GM21381 (cell line): ENCODE measurements around the gene CA5A.
"Not testable (repeated sequence)": the region's sequence is repeated elsewhere in the genome, so short reads cannot be mapped to it uniquely, and the experiment has no call there.

Source experiments
- ATAC-seq: cut with Tn5 transposase; IDR thresholded peaks from one replicate; pipeline ENCODE4 v1.9.1; 2021; ENCODE audit warnings: mild to moderate bottlenecking, moderate library complexity; ENCODE audit not compliant: unreplicated experiment

CA5A gene

DNA sequence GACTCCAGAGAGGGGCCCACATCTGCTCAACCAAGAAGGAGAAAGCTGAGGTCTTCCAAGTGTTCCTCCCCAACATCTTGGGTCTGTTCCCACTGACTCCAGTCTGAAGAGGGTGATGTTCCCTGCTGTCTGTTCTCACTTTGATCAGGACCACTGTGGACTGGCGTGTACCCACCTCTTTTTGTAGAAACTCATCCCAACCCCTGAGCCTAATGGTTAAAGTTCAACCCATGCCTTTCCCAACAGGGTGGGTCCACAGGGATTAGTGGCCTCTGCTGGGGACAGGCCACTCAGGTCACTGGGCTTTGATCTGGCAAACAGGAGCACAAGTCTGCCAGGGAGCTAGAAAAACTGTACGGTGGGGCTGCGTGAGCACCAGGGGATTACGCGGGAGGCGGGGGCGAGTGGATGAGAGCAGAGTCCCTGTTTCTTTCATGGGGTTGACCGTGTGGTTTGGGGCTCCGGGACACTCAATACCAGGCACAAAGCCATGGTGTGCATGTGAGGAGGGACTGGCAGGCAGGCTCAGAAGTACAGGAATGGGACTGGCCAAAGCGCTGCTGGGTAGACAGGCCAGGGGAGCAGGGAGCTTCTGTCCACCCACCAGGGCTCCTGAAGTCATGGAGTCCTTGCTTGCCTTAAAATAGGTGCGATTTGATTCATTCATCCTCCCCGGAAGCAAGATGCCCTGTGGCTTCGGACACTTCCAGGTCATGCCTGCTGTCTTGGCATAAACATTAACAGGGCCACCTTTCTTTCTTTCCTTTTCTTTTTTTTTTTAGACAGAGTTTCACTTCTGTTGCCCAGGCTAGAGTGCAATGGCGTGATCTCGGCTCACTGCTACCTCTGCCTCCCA, at the start of gene CA5A:
CA5A (minus strand) TSS at position 155 of the 856 bp plus-strand sequence; CDS start at position 76, 79 bp downstream.
- no peak for ATAC-seq

DNA sequence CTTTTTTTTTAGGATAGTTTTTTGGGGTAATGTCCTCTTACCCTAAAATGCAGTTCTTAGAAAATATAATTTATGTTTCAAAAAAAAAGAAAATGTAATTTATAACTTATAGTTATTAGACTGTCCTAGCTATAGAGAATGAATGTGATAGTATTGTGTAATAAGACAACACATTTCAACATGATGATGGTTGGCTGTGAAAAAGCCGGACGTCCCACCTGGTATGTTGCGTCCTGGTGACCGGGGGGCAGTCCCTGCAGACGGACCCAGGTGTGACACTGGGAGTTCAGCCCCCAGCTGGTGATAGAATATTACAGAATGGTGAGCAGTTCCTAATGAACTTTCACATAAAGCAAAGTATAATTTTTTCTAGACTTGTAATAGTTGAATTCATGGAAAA, 49.2 kb upstream of the CA5A start:
- not testable (repeated sequence) for ATAC-seq

DNA sequence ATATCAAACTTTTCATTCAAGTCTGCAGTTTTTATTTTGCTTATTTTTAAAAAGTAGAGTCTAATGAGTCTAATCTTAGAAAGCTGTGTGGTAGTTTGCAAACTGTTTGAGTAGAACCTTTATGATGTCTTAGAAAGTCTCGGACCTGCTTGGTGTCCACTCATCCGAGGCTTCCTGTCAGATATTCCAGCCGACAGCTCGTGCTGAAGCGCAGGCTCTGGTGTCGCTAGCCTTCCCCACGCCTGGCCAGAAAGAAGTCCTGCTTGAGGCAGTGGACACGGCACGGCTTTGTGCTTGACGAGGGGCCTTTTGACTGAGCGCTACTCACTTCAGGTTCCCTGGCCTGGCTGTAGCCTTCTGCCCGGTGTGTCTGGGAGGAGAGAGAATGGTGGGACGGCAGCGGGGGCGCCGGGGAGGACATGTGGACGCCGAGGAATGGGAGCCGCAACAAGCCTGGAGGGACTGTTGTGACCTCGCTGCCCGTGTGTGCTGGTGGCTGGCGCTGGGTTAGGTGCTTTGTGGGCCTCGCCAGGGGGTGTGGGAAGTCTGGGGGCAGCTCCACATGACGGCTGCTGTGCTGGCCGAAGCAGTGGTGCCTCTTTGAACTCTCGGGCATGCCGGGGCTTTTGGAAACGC, 48.4 kb upstream of the CA5A start:
- no peak for ATAC-seq

DNA sequence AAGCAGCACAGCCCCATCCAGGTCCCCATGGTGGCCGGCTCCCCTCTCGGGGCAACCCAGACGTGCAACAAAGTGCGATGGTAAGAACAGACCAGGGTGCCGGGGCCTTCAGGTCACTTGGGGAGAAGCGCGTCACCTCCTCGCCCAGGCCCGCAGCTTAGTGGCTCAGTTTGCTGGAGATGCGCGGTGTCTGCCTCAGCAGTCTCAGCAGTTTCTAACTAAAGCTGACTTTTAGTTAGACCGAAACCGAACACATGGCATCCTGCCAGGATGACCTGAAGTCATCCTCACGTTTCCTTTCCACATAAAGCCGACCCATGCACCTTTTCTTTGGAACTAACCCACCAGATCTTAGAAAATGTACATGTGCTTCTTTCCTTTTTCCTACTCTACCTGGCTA, 47.9 kb upstream of the CA5A start:
- not testable (repeated sequence) for ATAC-seq

DNA sequence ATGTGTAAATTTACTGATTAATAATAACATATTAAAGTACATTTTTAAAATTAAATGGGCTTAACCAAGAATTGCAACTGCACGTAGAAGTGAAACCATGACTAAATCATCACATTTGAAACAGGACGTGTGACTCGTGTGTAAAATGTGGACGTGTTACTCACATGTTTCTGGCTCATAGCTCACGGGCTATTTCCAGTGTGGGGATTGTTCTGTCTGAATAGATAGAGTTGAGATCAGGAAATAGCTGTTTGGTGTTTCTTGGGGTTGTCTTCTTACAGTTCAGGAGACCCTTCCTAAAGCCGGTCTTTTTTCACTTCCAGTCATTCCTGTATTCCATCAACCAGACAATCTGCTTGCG, 47.4 kb upstream of the CA5A start:
- ATAC-seq, result not testable (repeated sequence)

DNA sequence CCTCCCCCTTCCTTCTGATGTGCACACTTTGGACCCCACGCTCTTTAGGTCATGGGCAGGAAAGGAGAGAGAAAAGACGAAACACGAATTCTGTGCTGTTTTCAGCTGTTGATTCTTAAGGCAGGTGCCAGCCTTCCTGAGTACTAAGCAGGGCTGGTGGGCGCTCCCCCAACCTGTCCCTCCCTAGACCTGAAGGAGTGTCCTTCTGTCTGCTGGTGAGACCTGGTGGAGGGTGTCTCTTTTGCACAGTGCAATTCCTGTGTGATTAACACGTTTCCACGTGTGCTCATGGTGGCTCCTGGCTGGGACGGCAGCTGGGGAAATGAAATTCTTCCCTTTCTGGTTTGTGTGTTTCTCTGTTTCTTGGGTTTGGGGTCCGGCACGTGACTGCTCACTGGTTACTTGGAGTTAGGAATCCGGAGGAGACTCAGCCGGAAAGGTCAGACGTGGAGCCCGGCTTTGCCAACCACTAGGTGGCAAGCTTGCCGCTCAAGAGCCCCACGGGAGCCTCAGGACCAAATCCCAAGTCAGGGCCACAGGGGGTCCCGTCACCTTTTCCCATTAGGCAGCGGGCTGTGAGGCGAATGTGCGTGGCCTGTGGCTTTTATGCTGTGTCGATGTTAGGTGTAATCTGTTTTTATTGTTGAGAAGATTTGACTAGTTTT, 46.9 kb upstream of the CA5A start:
- ATAC-seq, result not testable (repeated sequence)

DNA sequence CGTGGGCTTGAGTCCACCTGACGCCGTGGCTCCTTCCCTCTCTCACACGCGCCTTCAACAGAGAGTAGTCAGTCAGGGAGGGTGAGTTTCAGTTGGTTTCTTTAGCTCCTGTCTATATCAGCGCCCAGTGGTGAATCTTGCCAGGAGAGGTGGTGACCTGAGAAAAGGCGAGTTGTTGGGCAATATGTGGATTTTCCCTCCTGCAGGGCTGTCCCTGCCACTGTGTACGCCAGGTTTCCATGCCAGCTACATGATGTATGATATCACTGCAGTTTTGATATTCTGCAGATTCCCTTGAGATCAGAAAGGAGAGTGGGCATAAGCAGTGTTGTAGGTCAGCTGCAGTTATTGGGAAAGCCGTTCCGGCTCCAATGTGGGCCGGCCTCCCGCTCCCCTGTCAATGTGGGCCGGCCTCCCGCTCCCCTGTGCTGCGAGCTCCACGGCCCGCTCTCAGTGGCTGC, 46.3 kb upstream of the CA5A start:
- ATAC-seq, result no peak

DNA sequence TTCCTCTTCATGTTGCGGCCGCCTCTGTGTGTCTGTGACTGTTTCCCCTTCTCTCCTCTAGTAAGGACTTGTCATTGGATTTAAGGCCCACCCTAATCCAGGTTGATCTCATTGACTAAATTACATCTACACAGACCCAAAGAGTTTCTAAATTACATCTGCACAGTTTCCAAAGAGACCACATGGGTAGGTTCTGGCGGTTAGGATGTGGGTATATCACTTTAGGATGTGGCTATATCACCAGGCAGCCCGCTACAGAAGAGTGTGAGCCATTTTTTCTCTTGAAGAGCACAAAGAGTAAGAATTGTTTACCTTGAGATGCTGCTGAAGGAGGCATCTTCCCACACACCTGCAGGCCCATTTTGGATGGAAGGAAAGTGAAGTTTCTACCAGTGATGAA, 45.0 kb upstream of the CA5A start:
- not testable (repeated sequence) for ATAC-seq

DNA sequence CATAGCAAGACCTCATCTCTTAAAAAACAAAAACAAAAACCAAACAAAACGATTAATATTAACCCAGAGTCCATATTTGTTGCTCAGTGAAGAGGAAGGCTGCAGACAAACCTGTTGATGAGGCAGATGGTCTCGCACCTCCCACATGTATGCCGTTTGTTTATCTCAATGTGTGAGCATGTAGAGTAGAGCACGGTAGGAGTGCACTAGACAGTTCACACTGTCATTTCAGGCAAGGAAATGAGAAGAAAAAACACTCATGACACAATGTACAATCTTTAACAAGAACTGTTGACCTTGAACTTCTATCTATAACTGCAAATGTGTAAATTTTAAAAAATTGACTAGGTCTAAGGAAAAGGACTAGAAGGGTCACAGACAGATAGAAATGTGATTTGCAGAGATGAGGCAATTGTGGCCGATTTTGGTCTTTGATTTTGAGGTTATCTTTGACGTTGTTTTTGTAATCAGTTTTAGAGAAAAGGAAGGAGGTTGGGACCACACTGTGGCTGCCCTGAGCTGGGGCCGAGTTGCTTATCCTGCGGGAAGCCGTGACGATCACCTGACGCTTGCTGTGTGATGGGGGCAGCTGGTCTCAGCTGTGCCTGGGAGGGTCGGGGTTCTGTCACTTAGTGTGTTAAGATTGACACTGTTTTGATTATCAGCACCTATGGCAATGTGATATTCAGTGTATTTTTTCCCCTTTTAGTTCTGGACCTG, 43.7 kb upstream of the CA5A start:
- ATAC-seq, result not testable (repeated sequence)

DNA sequence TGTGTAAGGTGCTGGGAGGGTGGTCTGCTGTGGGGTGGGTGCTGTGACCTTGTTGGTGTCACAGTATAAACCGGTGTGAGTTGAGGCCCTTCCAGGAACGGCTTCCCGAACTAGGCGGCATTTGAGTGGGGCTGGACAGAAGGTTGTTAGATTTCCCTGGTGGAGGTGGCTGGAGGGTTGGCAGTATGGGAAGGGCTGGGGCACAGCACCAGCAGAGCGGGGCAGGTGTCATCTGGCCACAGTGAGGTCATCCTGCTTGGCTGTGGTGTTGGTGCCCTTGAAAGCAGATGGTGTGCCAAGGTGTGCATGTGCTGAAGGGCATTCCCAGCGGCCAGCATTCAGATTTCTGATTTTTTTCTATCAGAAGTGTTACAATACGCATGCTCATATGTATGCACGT, 43.0 kb upstream of the CA5A start:
- ATAC-seq, result no peak

DNA sequence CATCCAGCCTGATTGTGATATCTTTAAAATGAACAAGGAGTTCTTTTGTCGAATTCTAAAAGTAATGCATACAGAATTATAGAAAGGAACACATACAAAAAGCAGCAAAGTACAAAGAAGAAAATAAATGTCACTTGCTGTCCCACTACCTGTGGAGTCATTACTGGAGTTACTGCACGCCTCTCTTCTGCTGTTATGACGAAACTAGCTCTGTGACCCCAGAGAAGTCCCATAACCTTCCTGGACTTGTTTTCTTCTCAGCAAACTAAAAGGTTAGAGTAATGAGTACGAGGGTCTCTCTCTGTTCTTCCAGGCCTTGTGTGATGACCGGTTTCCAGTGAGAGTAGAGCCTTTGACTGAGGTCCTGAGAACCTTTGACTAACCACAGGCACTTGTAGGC, 41.8 kb upstream of the CA5A start:
- no peak for ATAC-seq

DNA sequence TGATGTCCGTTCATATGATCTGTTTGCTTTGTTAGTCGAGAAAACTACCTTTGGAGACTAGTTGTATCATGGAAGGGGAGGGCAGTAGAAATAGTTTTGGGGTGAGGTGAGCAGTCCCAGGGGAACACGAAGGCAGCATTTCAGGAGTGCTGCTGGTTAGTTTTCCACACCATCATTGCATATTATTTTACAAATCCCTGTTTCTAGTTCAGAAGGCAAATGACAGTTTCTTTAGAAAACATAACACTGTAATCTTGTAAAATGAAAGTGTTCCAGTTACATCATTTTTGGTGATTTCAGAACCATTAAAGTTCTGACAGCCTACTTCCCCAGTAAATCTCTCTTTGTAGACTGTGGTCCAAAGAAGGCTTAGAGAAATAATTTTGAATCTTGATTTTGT, 40.3 kb upstream of the CA5A start:
- ATAC-seq, result no peak

DNA sequence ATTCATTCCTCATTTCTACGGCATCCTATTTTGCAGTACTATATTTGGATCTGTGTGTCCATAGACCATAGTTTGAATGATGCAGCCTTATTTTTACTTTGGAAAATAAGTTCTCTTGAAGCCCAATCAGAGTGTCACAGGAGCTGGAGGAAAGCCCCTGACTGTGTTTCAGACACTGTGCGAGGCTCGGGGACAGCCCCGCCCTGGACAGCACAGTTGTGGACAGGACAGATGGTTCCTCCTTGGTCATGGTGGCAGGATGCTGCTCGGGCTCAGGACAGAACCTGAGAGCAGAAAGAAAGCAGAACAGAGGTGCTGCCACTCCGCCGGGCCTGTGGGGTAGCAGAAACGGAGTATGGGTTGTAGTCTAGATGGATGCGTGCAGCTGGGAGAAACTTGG, 37.8 kb upstream of the CA5A start:
- no peak for ATAC-seq

DNA sequence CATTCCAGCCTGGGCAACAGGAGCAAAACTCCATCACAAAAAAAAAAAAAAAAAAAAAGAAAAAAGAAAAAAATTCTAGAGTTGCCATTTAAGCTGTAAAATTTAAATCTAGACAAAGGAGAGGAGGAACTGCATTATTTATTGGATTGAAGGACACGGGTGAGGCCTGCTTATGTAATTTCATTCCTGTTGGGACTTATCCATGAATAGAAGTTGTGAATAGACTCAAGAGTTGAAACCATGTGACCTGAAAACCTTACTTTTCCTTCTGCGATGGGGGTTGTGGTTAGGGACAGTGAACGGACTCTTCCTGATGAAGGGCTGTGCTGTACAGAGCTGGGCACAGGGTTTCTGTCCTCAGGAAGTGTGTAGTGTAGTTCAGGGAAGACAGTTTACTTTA, 37.4 kb upstream of the CA5A start:
- no peak for ATAC-seq

DNA sequence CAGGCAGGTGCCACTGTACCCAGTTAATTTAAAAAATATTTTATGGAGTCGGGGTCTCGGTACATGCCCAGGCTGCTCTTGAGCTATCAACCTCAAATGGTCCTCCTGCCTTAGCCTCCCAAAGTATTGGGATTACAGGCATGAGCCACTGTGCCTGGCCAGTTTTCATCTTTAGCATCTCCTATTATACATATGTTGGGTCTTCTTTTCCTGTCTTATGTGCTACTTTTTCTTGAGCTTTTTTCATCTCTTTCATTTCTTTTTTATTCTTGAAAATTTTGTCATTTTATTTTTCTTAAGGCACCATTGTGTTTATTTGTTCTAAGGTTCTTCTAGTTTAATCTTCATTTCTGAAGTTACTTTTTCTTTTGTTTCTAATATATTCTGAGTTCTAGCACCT, 35.6 kb upstream of the CA5A start:
- ATAC-seq, result no peak

DNA sequence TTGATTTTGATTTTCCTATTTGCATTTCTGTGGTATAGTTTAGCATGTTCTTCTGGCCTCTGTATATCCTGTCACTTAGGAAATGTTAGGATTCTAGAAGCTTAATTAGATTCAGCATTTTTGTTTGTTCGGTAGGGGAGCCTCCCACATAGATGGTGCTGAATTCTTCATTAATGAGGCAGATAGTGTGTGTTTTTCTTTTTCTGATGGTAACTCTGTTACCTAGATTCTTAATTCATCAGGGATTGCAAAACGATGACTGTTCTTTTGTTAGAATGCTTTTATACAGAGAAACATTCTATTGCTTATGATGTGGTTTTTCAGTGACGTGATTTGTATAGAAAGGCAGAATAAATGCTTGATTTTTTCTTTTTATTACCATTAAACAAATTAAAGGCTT, 33.9 kb upstream of the CA5A start:
- ATAC-seq, result no peak

DNA sequence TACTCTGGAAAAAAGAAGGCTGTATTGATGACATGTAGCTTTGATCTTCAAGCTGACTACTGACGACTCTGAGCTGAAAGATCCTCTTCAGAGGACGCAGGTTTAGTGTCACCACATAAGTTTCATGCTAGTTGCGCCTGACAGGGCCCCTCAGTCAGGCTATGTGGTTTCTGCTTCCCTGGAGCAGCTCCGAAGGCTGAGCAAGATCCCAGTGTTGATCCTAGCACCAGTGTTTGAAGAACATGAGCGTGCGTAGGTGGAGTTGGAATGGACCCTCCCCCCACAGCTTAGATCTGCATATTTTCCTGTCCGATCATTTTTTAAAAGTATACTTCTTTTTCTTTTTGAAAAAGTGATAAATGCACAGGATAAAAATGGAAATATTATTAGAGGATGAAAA, 32.2 kb upstream of the CA5A start:
- no peak for ATAC-seq

DNA sequence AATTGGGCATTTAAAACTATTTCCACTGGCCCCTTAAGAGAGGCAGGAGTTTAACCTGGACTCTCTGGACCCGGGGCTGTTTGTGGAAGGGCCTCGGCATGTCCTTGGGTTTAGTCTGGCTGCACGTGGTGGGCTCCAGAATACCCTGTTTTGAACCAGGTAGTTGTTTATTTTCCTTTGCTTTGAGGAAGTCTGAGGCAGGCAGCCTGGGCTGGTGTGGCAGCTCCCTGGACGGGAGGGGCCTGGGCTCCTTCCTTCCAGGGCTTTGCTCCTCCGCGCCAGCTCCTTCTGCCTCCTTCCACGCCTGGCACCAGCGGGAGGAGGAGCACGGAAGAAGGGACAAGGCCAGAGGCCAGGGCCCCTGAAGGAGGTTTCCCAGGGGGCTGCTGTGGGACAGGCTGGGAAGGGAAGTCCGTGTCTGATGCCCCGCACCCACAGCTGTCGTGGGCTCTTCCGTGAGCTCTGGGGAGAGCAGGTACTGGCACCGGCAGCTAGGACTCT, 30.4 kb upstream of the CA5A start:
- ATAC-seq, result no peak

DNA sequence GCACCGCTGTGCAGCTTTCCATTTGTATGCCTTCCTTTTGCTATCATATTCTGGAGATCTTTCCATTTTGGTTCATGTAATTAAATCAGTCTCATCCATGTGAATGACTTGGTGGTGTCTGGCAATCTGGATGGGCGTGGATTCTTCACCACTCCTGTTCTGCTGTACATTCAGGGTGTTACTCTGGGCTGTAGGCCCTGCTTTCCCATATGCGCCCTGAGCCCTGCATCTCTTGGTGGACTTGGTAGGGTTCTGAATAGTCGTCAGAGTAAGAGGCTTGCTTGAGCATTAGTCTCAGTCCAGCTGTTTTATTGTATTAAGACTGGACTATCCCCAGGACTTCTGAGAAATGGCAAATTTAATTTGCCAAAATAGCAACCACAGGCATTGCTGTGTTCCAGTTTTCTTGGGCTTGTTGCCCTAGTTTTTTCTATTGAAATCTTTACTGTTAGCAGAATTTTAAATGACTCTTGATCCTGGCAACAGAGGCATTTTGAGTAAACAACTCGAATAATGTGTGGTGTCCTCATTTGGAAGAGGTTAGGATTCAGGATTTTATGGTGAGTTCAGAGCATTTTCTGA, 29.8 kb upstream of the CA5A start:
- ATAC-seq, result no peak

DNA sequence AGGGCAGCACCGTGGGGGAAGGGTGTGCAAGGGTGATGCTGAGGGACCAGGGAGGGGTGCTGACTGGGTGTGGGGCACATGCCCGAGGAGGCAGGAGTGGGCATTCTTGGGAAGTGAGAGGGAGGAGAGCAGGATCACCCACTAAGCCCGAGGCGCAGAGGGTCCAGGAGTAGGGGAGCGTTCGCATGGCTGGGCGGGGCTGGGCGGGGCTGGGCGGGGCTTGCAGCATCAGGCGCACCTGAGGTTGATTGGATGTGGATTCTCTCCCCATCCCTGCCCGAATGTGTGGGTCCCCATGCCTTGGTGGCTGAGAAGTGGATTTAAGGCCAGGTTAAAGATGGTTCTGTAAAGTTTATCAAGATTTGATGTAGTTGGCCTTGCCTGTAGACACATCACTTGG, 29.1 kb upstream of the CA5A start:
- no peak for ATAC-seq
